Measurements from ENCODE around the gene KDM4C. TPM values are rescaled to one million over a fixed set of nuclear protein-coding genes. Genes with fewer than 3 reads are reported as not detected.

The KDM4C gene
- total and polyA plus RNA-seq, 2 of the 13 experiments (the other 11 are each of a cell fraction or from before 2014, with no cell fraction given), result 19.4 to 23.6 TPM

- peak; percentile 40 to 67 for TF ChIP-seq MAFK (conservative IDR thresholded peaks at IDR 0.05 in 1 of 2, IDR thresholded peaks at IDR 0.05 in 1 of 2; ENCODE audit: low read length in 2 of 2)
- no peak for TF ChIP-seq RAD51 (IDR thresholded peaks at IDR 0.05; ENCODE audit: borderline replicate concordance)
- TF ChIP-seq SOX5 (CRISPR knock-in tag; IDR thresholded peaks at IDR 0.05; ENCODE audit: borderline replicate concordance), result peak; percentile 98
- no peak; the same call in 1 of the 2 replicates for TF ChIP-seq NCOR1 (IDR thresholded peaks at IDR 0.05; ENCODE audit: borderline replicate concordance, low read length)
- no peak for TF ChIP-seq HNF4A (CRISPR knock-in tag; IDR thresholded peaks at IDR 0.05)
- TF ChIP-seq NFIC (IDR thresholded peaks at IDR 0.05; ENCODE audit: low read length), result peak; percentile 43; the same call in 1 of the 2 replicates
- TF ChIP-seq ZNF576 (CRISPR knock-in tag; IDR thresholded peaks at IDR 0.05), result no peak
- TF ChIP-seq ZSCAN22 (CRISPR knock-in tag; IDR thresholded peaks at IDR 0.05), result no peak
- no peak for TF ChIP-seq ZNF547 (CRISPR knock-in tag; IDR thresholded peaks at IDR 0.05)
- TF ChIP-seq RXRA (CRISPR knock-in tag; IDR thresholded peaks at IDR 0.05), result peak; percentile 88; the same call in 1 of the 2 replicates
- TF ChIP-seq ZNF382 (CRISPR knock-in tag; IDR thresholded peaks at IDR 0.05; ENCODE audit: borderline replicate concordance), result no peak
- no peak for TF ChIP-seq KLF11 (CRISPR knock-in tag; IDR thresholded peaks at IDR 0.05)
- no peak for TF ChIP-seq KLF16 (CRISPR knock-in tag; IDR thresholded peaks at IDR 0.05)
- TF ChIP-seq, protein P1, sequence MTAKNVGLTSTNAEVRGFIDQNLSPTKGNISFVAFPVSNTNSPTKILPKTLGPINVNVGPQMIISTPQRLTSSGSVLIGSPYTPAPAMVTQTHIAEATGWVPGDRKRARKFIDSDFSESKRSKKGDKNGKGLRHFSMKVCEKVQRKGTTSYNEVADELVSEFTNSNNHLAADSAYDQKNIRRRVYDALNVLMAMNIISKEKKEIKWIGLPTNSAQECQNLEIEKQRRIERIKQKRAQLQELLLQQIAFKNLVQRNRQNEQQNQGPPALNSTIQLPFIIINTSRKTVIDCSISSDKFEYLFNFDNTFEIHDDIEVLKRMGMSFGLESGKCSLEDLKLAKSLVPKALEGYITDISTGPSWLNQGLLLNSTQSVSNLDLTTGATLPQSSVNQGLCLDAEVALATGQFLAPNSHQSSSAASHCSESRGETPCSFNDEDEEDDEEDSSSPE (CRISPR knock-in tag; IDR thresholded peaks at IDR 0.05), result no peak
- TF ChIP-seq MIXL1 (CRISPR knock-in tag; IDR thresholded peaks at IDR 0.05), result no peak
- TF ChIP-seq ZNF264 (CRISPR knock-in tag; IDR thresholded peaks at IDR 0.05), result no peak
- no peak for TF ChIP-seq RBM22 (optimal IDR thresholded peaks at IDR 0.05; ENCODE audit: low read length)
- no peak for TF ChIP-seq ETV5 (CRISPR knock-in tag; IDR thresholded peaks at IDR 0.05; ENCODE audit: borderline replicate concordance)
- TF ChIP-seq AKNA (CRISPR knock-in tag; IDR thresholded peaks at IDR 0.05; ENCODE audit: borderline replicate concordance), result no peak
- TF ChIP-seq ZFP37 (CRISPR knock-in tag; IDR thresholded peaks at IDR 0.05; ENCODE audit: borderline replicate concordance), result no peak
- no peak for TF ChIP-seq ZNF670 (CRISPR knock-in tag; IDR thresholded peaks at IDR 0.05; ENCODE audit: borderline replicate concordance)
- TF ChIP-seq NONO (IDR thresholded peaks at IDR 0.05), result no peak
- TF ChIP-seq NONO (CRISPR knock-in tag; conservative IDR thresholded peaks at IDR 0.05), result no peak
- peak; percentile 83 for TF ChIP-seq SOX13 (IDR thresholded peaks at IDR 0.05)
- peak in 1 of 2 experiments; percentile 97; a peak in 2 of 4 replicates for TF ChIP-seq SOX13 (CRISPR knock-in tag; conservative IDR thresholded peaks at IDR 0.05 in 1 of 2, IDR thresholded peaks at IDR 0.05 in 1 of 2)
Measured at GRCh38 chr9:6955251-6955921, 197.6 kb downstream of the KDM4C start (continued).
